K562 (cell line): Measurements from ENCODE around the gene NINJ1.

Source experiments
- FOXM1 ChIP-seq, 2 experiments: fragments of 450-650 bp in 1 of 2; sonication (generic) in 1 of 2; formaldehyde crosslinking in 1 of 2; IDR thresholded peaks; 2 replicates each; pipeline versions ENCODE4 v1.6.1 to v1.9.0; 2017 to 2022; ENCODE audit warnings: low read depth in 2 of 2, mild to moderate bottlenecking in 2 of 2, missing genetic modification reagents in 1 of 2, moderate library complexity in 1 of 2
- POLR2A ChIP-seq: fragments of 450-650 bp; conservative IDR thresholded peaks from 2 replicates; pipeline ENCODE4 v1.6.1; 2016
- TF ChIP-seq, protein P1 (sequence below): fragments of 450-650 bp; IDR thresholded peaks from 2 replicates; pipeline ENCODE4 v1.6.1; 2014; ENCODE audit warnings: low read depth, mild to moderate bottlenecking, moderate library complexity, borderline replicate concordance
- TF ChIP-seq, protein P2 (sequence below): fragments of 250-450 bp; sonication (Bioruptor Pico); IDR thresholded peaks from 2 replicates; pipeline ENCODE4 v1.8.0; 2021; ENCODE audit warnings: mild to moderate bottlenecking, moderate library complexity
- TF ChIP-seq, protein P3 (sequence below), 3 experiments: IDR thresholded peaks in 2 of 3; conservative IDR thresholded peaks in 1 of 3; 2 replicates each; pipeline ENCODE4 v1.5.1; 2011 to 2012; ENCODE audit warnings: low read length in 3 of 3, mild to moderate bottlenecking in 3 of 3, control low read depth in 2 of 3, improper control_type of control experiment in 1 of 3, inconsistent platforms in 1 of 3, low read depth in 1 of 3, mixed read lengths in 1 of 3, moderate library complexity in 1 of 3; ENCODE audit not compliant: insufficient read depth in 2 of 3

DNA sequence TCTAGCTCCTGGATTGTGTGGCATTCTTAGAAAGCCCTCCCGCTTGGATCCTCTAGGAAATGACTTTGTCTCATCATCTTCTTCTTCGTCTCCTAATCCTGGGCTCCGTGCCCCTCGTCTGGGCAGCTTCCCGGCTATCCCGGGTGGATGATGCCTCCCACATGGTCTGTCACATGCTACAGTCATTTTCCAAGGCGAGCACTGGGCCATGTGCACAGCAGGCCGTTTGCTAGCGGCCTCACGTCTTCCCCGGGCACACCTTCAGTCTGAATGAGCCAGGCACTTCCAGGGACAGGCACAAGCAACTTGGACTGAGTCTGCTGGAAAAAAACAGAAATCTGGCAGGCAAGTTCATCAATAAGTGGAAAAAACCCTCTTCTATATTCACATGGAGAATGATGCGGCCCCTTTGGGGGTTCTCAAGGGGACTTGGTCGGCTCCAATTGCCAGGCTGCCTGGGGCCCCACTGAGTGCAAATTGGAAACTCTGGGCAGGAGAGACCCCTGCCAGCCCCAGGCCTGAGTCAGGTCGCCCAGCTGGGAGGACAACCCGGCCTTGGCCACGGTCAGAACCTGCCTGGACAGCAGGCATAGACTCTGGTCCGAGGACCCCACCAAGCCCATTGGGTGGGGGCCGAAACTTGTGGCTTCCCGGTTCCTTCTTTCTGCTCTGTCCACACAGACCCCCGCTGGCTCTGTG is 38.8 kb upstream of the NINJ1 start:
- TF ChIP-seq, protein P1, sequence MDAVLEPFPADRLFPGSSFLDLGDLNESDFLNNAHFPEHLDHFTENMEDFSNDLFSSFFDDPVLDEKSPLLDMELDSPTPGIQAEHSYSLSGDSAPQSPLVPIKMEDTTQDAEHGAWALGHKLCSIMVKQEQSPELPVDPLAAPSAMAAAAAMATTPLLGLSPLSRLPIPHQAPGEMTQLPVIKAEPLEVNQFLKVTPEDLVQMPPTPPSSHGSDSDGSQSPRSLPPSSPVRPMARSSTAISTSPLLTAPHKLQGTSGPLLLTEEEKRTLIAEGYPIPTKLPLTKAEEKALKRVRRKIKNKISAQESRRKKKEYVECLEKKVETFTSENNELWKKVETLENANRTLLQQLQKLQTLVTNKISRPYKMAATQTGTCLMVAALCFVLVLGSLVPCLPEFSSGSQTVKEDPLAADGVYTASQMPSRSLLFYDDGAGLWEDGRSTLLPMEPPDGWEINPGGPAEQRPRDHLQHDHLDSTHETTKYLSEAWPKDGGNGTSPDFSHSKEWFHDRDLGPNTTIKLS: no peak
- TF ChIP-seq, protein P2, sequence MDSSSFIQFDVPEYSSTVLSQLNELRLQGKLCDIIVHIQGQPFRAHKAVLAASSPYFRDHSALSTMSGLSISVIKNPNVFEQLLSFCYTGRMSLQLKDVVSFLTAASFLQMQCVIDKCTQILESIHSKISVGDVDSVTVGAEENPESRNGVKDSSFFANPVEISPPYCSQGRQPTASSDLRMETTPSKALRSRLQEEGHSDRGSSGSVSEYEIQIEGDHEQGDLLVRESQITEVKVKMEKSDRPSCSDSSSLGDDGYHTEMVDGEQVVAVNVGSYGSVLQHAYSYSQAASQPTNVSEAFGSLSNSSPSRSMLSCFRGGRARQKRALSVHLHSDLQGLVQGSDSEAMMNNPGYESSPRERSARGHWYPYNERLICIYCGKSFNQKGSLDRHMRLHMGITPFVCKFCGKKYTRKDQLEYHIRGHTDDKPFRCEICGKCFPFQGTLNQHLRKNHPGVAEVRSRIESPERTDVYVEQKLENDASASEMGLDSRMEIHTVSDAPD: no peak
- TF ChIP-seq, protein P3, sequence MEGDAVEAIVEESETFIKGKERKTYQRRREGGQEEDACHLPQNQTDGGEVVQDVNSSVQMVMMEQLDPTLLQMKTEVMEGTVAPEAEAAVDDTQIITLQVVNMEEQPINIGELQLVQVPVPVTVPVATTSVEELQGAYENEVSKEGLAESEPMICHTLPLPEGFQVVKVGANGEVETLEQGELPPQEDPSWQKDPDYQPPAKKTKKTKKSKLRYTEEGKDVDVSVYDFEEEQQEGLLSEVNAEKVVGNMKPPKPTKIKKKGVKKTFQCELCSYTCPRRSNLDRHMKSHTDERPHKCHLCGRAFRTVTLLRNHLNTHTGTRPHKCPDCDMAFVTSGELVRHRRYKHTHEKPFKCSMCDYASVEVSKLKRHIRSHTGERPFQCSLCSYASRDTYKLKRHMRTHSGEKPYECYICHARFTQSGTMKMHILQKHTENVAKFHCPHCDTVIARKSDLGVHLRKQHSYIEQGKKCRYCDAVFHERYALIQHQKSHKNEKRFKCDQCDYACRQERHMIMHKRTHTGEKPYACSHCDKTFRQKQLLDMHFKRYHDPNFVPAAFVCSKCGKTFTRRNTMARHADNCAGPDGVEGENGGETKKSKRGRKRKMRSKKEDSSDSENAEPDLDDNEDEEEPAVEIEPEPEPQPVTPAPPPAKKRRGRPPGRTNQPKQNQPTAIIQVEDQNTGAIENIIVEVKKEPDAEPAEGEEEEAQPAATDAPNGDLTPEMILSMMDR (IDR thresholded peaks at IDR 0.05 in 2 of 3, conservative IDR thresholded peaks at IDR 0.05 in 1 of 3; ENCODE audit: insufficient read depth in 2 of 3, low read depth in 1 of 3, low read length in 3 of 3): no peak
- TF ChIP-seq POLR2A: no peak
- TF ChIP-seq FOXM1 (IDR thresholded peaks at IDR 0.05; ENCODE audit: low read depth): no peak
- TF ChIP-seq FOXM1 (CRISPR knock-in tag; IDR thresholded peaks at IDR 0.05; ENCODE audit: low read depth): no peak
